GM12874 (cell line): ENCODE results near the gene PRPF39.

Experiments
- CTCF ChIP-seq: IDR thresholded peaks from 2 replicates; pipeline ENCODE4 v1.5.1; 2011; ENCODE audit warnings: low read depth, mild to moderate bottlenecking, control low read depth, low read length, moderate library complexity; ENCODE audit not compliant: insufficient read depth

Gene PRPF39

GRCh38 chr14:45144658-45145057 lies 60.7 kb downstream of the PRPF39 start:
- TF ChIP-seq CTCF, result no peak

DNA sequence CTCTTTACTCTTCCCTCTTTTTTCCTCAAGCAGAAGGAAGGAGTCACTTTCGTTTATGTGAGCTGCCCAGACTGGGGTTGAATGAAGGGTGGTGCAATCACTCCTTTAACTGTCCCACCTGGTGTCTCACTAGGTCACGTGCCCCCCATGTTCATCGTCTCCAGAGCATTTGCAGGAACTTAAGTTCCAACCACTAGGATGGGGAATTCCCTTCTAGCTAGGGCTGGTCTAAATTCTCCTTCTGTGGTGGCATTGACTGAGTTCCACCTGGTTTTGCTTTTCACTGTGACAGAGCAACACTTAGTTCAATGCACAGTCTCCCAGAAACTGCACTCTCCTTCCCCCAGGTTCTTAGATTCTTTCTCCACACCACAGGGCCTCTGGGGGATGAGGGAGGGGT lies 61.3 kb downstream of the PRPF39 start:
- TF ChIP-seq CTCF, result no peak

GRCh38 chr14:45149602-45150001 lies 65.7 kb downstream of the PRPF39 start:
- no peak for TF ChIP-seq CTCF

- no peak for TF ChIP-seq CTCF
These were observed 66.5 kb downstream of the PRPF39 start for GRCh38 chr14:45150386-45150890.

DNA sequence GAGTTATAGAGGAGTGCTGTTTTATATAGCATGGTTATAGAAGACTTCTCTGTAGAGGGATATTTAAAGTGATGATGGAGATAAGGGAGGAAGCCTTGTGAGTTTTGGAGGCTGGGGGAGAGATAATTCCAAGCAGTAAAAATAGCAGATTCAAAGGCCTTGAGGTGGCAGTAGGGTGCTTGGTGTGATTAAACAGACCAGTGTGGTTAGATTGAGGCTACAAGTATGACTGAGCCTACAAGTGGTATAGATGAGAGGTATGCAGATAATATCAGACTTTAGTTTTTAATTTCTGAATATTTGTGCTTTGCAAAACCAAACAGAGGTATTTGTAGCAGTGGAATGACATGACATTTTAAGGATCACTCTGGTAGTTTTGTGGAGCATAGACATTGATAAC lies 72.2 kb downstream of the PRPF39 start:
- TF ChIP-seq CTCF, result no peak
